Neutrophil (primary cell): ENCODE measurements around the gene TADA2B.

Experiments used
- H3K27ac ChIP-seq: fragments of 200-600 bp; sonication (generic); 2 replicates; pipeline ENCODE4 v1.5.1; 2016; ENCODE audit warnings: mild to moderate bottlenecking, moderate library complexity
- H3K27me3 ChIP-seq: fragments of 200-600 bp; sonication (generic); 2 replicates; pipeline ENCODE4 v1.6.0; 2016; ENCODE audit warnings: mild to moderate bottlenecking
- H3K36me3 ChIP-seq: fragments of 200-600 bp; sonication (generic); 2 replicates; pipeline ENCODE4 v1.5.1; 2017
- H3K4me1 ChIP-seq, 2 experiments: fragments of 200-600 bp in 1 of 2; sonication (generic) in 1 of 2; 1 replicate in 1 of 2; 2 replicates in 1 of 2; pipeline versions ENCODE4 v1.5.1 to v1.6.1; 2013 to 2016; ENCODE audit warnings: low read depth in 1 of 2, low read length in 1 of 2, mild to moderate bottlenecking in 1 of 2, moderate library complexity in 1 of 2; ENCODE audit not compliant: control insufficient read depth in 1 of 2, insufficient read depth in 1 of 2
- H3K4me3 ChIP-seq, 2 experiments: fragments of 200-600 bp in 1 of 2; sonication (generic) in 1 of 2; 1 replicate in 1 of 2; 2 replicates in 1 of 2; pipeline ENCODE4 v1.5.1; 2013 to 2016; ENCODE audit warnings: low read depth in 1 of 2, low read length in 1 of 2, mild to moderate bottlenecking in 1 of 2, moderate library complexity in 1 of 2
- H3K9me3 ChIP-seq: fragments of 200-600 bp; sonication (generic); 2 replicates; pipeline ENCODE4 v1.5.1; 2016
- CTCF ChIP-seq: fragments of 200-600 bp; sonication (generic); IDR thresholded peaks from 2 replicates; pipeline ENCODE4 v1.5.1; 2016; ENCODE audit warnings: antibody characterized with exemption

TADA2B gene

GRCh38 chr4:7050481-7051143, 7.4 kb downstream of the TADA2B start:
- H3K4me1 ChIP-seq, result peaks cover 48 to 61% of the 10 kb centered on the region in 2 experiments
- peaks cover 45% of the 10 kb centered on the region for H3K36me3 ChIP-seq
- no peaks in the 10 kb centered on the region for H3K9me3 ChIP-seq
- H3K27me3 ChIP-seq, result no peaks in the 10 kb centered on the region
- no peak overlapping the region for H3K4me3 ChIP-seq
- no peak for TF ChIP-seq CTCF
- H3K27ac ChIP-seq, result no peak overlapping the region

GRCh38 chr4:7051144-7051495, 7.9 kb downstream of the TADA2B start:
- Histone ChIP-seq H3K4me3 (no peak overlapping the region), H3K9me3 (no peaks in the 10 kb centered on the region), H3K36me3 (peaks cover 46% of the 10 kb centered on the region), H3K27ac (no peak overlapping the region), H3K27me3 (no peaks in the 10 kb centered on the region), H3K4me1 (peaks cover 43 to 57% of the 10 kb centered on the region in 2 experiments)
- TF ChIP-seq CTCF, result no peak

GRCh38 chr4:7051905-7052304, 8.7 kb downstream of the TADA2B start:
- peaks cover 36 to 49% of the 10 kb centered on the region in 2 experiments for H3K4me1 ChIP-seq
- no peaks in the 10 kb centered on the region for H3K27me3 ChIP-seq
- H3K4me3 ChIP-seq, result no peak overlapping the region
- H3K36me3 ChIP-seq, result peaks cover 53% of the 10 kb centered on the region
- no peaks in the 10 kb centered on the region for H3K9me3 ChIP-seq
- no peak for TF ChIP-seq CTCF
- H3K27ac ChIP-seq, result peak overlapping the region; percentile 93

- H3K4me1 ChIP-seq, result peaks cover 36 to 47% of the 10 kb centered on the region in 2 experiments
- H3K9me3 ChIP-seq, result no peaks in the 10 kb centered on the region
- no peaks in the 10 kb centered on the region for H3K27me3 ChIP-seq
- H3K27ac ChIP-seq, result peak overlapping the region; percentile 93
- H3K36me3 ChIP-seq, result peaks cover 56% of the 10 kb centered on the region
- no peak for TF ChIP-seq CTCF
- H3K4me3 ChIP-seq, result peak overlapping the region; percentile 44 to 58
Measured at GRCh38 chr4:7052313-7052712, 9.1 kb downstream of the TADA2B start.

GRCh38 chr4:7052923-7053715, 9.9 kb downstream of the TADA2B start:
- Histone ChIP-seq H3K36me3 (peaks cover 49% of the 10 kb centered on the region), H3K27me3 (no peaks in the 10 kb centered on the region), H3K9me3 (no peaks in the 10 kb centered on the region), H3K4me1 (peaks cover 41 to 45% of the 10 kb centered on the region in 2 experiments), H3K27ac (peak overlapping the region; percentile 93), H3K4me3 (peak overlapping the region; percentile 44 to 58)
- peak; percentile 19 for TF ChIP-seq CTCF
